Measurements from ENCODE around the gene GTPBP2.
A peak's percentile ranks its signal among the peaks of the same experiment; 100 is the strongest.
"Not testable (repeated sequence)": the region's sequence is repeated elsewhere in the genome, so short reads cannot be mapped to it uniquely, and the experiment has no call there.

GTPBP2 gene

GRCh38 chr6:43623880-43624785 lies 4.9 kb downstream of the GTPBP2 start:
- DNase-seq (ENCODE audit: low spot score): no peak

- no peak for DNase-seq (ENCODE audit: low spot score)
Observed at GRCh38 chr6:43622541-43622940, 6.5 kb downstream of the GTPBP2 start.

DNA sequence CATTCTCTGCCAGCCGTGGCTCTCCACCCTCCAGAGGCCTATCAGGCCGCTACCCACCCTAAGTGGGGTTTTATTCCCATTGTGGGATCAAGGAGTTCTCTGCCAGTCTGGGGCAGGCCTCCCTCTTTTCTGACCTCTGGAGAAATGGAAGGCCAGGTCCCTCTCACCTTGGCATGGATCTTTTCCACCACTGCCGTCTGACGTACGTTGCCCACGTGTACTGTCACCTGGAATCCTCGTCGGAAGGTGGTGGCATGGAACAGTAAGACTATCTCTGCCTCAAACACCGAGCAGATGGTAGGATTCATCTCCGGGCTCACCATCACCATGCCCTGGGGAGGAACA lies 7.3 kb downstream of the GTPBP2 start:
- DNase-seq (ENCODE audit: low spot score): no peak

DNA sequence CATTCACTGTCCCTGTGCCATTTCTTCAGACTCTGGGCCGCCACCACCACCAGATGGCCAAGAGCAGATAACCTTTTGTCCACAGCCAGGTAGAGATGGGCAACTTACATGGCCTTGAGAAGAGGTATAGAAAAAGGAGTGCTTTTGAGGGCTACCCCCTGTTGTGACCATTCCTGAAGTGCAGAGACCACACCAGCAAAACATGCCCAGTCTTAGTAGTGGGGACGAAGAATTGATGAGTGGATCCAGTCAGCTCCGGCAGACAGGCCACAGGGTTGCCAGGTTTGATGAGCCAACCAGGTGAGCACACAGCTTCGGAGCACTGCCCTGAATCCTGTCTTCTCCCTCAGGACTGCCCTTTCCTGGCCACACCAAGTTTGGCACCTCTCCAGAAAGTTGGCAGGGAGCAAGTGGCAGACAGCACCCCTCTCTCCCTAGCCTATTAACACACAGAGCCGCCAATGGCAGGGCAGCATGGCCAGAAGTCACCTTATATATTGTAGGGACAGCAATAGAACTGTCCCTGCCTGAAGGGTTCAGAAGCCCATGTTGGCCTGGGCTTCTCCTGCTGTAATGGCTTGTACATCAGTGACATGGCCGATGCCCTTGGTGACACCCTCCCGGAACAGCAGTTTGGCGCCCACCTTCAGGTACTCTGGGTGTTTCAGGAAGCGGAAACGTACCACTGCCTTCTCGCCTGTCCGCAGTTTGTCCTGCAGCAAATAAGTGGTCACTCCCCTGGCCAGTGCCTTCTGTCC lies 7.8 kb downstream of the GTPBP2 start:
- DNase-seq (ENCODE audit: low spot score): no peak

DNA sequence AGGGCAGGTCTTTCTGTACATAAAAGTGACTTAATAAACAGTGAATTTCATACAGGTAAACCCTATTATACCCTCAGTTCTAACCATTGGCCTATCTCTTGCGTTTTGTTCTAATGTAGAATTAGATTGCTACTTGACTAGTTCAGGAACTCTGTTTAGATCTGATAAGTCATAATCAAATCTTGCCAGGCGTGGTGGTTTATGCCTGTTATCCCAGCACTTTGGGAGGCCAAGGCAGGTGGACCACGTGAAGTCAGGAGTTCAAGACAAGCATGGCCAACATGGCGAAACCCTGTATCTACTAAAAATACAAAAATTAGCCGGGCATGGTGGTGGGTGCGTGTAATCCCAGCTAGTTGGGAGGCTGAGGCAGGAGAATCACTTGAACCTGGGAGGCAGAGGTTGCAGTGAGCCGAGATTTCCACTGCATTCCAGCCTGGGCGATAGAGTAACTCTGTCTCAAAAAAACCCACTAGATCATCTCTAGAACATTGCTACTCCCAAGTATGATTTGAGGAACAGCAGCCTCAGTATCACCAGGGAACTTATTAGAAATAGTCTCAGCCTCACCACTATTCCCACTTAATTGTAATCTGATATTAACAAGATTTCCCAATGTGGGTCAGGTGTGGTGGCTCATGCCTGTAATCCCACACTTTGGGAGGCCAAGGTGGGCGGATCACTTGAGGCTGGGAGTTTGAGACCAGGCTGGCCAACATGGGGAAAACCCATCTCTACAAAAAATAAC lies 12.2 kb downstream of the GTPBP2 start:
- DNase-seq (ENCODE audit: low spot score): no peak

DNA sequence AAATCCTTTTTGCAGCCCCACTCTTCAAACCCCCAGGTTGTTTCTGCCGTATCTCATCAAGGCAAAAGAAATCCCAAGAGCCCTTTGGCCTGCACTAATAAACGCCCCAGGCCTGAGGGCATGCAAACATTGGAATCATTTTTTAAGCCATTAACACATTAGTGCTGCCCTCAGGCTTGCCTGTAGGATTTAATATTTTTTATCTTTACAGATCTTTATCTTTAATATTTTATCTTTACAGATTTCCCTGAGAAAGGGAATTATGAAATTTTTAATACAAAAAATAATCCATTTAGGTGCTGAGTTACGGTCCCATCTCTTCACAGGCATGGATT lies 14.7 kb downstream of the GTPBP2 start:
- no peak for DNase-seq (ENCODE audit: low spot score)

- no peak for DNase-seq (ENCODE audit: low spot score)
Observed at GRCh38 chr6:43613721-43614395, 15.2 kb downstream of the GTPBP2 start.

DNA sequence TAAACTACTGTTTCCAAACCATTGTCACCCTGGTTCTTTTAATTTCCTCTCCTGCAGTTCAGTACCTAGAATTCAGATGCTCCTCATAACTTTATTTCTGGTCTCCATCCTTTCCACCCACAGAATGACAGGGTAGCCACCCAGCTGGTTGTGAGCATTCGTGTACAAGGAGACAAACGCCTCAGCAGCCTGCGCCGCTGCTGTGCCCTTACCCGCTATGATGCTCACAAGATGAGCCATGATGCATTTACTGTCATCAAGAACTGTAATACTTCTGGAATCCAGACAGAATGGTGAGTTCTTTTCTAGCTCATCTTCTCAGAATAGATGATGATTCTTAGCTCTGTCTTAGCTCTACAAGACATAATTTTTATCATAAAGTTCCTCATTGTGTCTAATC lies 18.6 kb downstream of the GTPBP2 start:
- no peak for DNase-seq (ENCODE audit: low spot score)

DNA sequence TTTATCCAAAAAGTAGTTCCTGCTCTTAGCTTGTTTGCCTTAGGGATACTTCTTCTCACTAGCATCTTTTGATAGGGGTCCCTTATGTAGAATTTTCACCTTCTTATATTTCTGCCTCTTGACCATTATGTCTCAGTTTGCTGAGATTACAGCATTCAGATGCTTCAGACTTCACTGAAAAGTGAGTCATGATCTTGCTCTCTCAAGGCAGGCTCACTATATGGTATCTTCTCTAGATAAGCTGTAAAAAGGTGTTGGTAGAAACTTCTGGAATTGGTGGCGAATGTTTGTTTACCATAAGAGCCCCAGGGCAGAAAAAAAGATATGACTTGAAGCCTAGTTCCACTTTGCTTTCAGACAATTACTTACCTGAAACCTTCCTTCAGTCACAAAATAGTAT lies 19.7 kb downstream of the GTPBP2 start:
- no peak for DNase-seq (ENCODE audit: low spot score)

DNA sequence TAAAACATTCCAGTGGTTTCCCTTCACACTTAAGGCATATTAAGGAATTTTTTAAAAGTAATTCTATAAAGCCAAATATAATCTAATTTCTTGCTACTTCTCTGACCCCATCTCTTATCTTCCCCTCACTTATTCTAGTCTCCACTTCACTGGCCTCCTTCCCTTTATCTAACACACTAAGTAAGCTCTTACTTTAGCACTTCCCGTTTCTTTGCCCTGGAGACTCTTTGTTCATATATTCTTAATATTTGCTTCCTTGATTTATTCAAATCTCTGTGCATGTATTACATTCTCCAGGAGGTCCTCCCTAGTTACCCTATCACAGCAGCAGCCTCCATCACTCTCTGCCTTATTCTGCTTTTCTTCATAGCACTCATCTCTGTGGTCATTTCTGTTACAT lies 20.3 kb downstream of the GTPBP2 start:
- no peak for DNase-seq (ENCODE audit: low spot score)

- peak; percentile 61 for DNase-seq (ENCODE audit: low spot score)
Observed at GRCh38 chr6:43608310-43608763, 20.7 kb downstream of the GTPBP2 start.

DNA sequence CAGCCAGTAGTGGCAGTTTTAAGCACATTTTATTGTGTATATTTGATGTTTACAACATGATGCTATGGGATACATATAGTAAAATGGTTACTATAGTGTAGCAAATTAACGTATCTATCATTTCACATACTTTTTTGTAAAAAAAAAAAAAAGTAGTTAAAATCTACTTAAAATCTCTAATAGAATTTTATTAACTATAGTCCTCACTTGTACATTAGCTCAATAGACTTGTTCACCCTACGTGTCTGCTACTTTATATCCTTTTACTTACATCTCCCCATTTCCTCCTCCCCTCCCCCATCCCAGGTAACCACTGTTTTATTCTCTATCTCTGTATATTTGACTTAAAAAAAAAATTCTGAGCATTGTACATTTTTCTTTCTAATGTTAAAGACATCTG lies 23.0 kb downstream of the GTPBP2 start:
- DNase-seq (ENCODE audit: low spot score): no peak

DNA sequence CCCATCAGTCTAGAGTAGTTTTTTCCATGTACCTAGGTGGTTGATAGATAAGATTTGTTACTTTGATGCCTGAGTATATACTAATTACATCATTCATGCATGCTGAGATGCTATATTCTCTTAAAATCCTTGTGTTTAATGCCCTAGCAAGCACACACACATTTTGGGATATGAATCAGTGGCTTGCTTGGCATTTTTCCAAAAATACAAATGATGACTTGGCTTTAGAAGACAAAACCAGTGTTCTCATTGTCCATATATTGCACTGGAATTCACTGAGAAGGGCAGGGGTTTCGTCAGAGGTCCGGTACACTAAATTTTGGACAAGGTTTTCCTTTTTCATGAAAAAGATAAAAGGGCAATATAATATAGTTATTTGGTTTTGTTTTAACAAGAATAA lies 24.9 kb downstream of the GTPBP2 start:
- no peak for DNase-seq (ENCODE audit: low spot score)

DNA sequence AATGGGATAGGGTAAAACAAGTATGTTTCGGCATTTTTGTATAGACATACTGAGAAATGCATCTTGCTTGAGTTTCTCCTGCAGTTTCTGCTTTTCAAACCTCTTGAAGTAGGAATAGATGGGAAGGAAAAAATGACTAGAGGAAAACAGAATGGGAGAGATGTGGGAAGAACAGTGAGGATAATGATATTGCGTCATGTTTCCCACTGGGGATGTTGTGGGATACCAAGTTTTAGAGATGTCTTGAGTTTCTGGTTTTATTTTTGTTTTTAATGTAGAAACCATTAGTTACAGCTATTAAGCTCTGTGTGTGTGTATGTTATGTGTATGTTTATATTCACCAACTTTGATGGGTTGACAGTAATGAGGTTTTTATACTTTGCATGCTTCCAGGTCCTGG lies 28.5 kb downstream of the GTPBP2 start:
- DNase-seq (ENCODE audit: low spot score): no peak

DNA sequence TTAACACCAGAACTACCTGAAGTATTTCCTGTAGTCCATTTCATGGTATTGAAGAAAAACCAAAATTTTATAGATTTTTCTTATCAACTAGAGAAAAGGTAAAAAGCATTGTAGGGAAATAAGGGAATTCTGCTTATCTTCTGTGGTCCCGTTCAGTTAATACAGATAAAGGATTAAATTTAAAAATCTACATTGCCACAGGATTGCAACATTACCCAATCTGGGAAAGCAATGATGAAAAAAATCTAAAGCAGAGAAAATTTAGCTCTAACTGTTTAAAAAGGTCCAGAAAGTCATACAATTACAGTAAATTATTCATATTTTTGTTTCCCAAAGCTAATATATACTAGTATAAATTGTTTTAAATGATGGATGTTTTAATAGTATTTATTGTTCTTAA lies 35.1 kb downstream of the GTPBP2 start:
- no peak for DNase-seq (ENCODE audit: low spot score)

- DNase-seq (ENCODE audit: low spot score): not testable (repeated sequence)
Observed at GRCh38 chr6:43589564-43589963, 39.5 kb downstream of the GTPBP2 start.

DNA sequence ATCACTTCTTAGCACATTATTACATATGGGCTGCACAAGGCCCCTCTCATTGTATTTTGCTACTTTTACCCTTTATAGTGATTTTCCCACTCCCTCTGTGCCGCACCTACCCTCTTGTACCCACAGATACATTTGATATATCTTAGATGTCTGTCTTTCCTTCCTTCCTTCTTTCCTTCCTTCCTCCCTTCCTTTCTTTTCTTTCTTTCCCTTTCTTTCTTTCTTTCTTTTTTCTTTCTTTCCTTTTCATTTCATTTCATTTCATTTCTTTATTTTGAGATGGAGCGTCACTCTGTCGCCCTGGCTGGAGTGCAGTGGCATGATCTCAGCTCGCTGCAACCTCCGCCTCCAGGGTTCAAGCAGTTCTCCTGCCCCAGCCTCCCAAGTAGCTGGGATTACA lies 40.9 kb downstream of the GTPBP2 start:
- no peak for DNase-seq (ENCODE audit: low spot score)

DNA sequence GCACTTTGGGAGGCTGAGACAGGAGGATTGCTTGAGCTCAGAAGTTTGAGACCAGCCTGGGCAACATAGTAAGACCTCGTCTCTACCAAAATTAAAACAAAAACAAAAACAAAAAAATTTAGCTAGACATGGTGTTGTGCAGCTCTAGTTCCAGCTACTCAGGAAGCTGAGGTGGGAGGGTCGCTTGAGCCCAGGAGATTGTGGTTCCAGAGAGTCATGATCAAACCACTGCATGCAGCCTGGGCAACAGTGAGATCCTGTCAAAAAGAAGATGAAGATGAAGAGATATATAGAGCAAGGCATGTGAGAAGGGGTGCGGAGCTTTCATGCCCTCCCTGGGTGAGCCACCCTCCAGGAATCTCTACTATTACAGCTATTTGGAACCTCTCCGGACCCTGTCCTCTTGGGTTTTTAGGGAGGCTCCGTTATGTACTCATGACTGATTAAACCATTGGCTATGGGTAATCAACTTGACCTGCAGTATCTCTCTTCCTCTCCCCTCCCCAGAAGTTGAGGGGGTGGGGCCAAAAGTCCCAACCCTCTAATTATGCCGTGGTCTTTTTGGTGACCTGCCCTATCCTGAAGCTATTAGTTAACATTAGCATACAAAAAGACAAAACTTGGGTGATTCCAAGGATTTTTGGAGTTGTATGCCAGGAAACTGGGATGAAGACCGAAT lies 44.0 kb downstream of the GTPBP2 start:
- DNase-seq (ENCODE audit: low spot score): no peak

GRCh38 chr6:43582911-43583310 lies 46.2 kb downstream of the GTPBP2 start:
- DNase-seq (ENCODE audit: low spot score): no peak

- no peak for DNase-seq (ENCODE audit: low spot score)
Observed at GRCh38 chr6:43579171-43579570, 49.9 kb downstream of the GTPBP2 start.

GRCh38 chr6:43578748-43579147 lies 50.3 kb downstream of the GTPBP2 start:
- DNase-seq (ENCODE audit: low spot score): peak; percentile 29

Data from AG08396 (cell line).